ENCODE results near the gene YBX2.

- no peak for TF ChIP-seq EZH2phosphoT487 (IDR thresholded peaks at IDR 0.05; ENCODE audit: insufficient read depth, low read depth)
- no peak for TF ChIP-seq EZH2 (IDR thresholded peaks at IDR 0.05; ENCODE audit: insufficient read depth, poor library complexity, severe bottlenecking)
Measured at GRCh38 chr17:7295230-7296180, 1.1 kb upstream of the YBX2 start.
